Measurements from ENCODE around the gene DHX9.

DNA sequence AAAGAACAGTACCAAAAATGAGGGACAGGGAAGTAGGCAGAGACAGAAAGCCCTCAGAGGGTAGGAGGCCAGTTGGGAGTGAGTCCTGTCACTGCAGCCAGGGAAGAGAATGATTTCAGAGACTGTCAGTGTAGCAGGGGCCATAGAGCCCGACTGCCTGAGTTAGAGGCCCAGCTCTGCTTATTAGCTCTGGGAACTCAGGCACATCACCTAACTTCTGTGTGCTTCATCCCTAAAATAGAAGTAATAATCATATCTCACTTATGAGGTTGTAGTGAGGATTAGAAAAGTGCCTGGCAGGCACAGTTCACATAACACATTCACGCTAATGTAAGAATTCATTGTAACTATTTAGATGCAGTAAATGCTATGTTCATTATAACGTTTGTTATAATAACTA lies 31.2 kb upstream of the DHX9 start:
- TF ChIP-seq, protein P1, sequence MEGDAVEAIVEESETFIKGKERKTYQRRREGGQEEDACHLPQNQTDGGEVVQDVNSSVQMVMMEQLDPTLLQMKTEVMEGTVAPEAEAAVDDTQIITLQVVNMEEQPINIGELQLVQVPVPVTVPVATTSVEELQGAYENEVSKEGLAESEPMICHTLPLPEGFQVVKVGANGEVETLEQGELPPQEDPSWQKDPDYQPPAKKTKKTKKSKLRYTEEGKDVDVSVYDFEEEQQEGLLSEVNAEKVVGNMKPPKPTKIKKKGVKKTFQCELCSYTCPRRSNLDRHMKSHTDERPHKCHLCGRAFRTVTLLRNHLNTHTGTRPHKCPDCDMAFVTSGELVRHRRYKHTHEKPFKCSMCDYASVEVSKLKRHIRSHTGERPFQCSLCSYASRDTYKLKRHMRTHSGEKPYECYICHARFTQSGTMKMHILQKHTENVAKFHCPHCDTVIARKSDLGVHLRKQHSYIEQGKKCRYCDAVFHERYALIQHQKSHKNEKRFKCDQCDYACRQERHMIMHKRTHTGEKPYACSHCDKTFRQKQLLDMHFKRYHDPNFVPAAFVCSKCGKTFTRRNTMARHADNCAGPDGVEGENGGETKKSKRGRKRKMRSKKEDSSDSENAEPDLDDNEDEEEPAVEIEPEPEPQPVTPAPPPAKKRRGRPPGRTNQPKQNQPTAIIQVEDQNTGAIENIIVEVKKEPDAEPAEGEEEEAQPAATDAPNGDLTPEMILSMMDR (conservative IDR thresholded peaks at IDR 0.05; ENCODE audit: low read depth, low read length) = no peak
- no peak for TF ChIP-seq EZH2phosphoT487 (IDR thresholded peaks at IDR 0.05; ENCODE audit: borderline replicate concordance, low read length)

Measured in PC-3 (cell line).